Karpas-422 (cell line): ENCODE measurements around the gene PLEKHO1. TPM values are rescaled to one million over a fixed set of nuclear protein-coding genes. Genes with fewer than 3 reads are reported as not detected.

Experiments used
- DNase-seq: peaks from one replicate; pipeline ENCODE4 v3.0.0-alpha.2; 2015
- H2AFZ ChIP-seq: fragments of 200-600 bp; sonication (generic); 2 replicates; pipeline ENCODE4 v1.6.1; 2014; ENCODE audit warnings: antibody characterized with exemption, low read length, mixed read lengths
- H3K27ac ChIP-seq: fragments of 200-600 bp; sonication (generic); 2 replicates; pipeline ENCODE4 v1.5.1; 2014; ENCODE audit warnings: mild to moderate bottlenecking, low read length, moderate library complexity
- H3K27me3 ChIP-seq: fragments of 200-600 bp; sonication (generic); 2 replicates; pipeline ENCODE4 v1.6.1; 2014; ENCODE audit warnings: low read length, mixed read lengths
- H3K36me3 ChIP-seq: fragments of 200-600 bp; sonication (generic); 2 replicates; pipeline ENCODE4 v1.6.1; 2014; ENCODE audit warnings: low read length, mixed read lengths; ENCODE audit not compliant: insufficient read depth
- H3K4me1 ChIP-seq: fragments of 200-600 bp; sonication (generic); 2 replicates; pipeline ENCODE4 v1.6.1; 2014; ENCODE audit warnings: mild to moderate bottlenecking, low read length, mixed read lengths
- H3K4me2 ChIP-seq: fragments of 200-600 bp; sonication (generic); 2 replicates; pipeline ENCODE4 v1.6.1; 2014; ENCODE audit warnings: low read length, low read depth, mild to moderate bottlenecking; ENCODE audit not compliant: poor library complexity, severe bottlenecking
- H3K4me3 ChIP-seq: fragments of 200-600 bp; sonication (generic); 2 replicates; pipeline ENCODE4 v1.5.1; 2014; ENCODE audit warnings: mild to moderate bottlenecking, antibody characterized with exemption, low read length, mixed read lengths
- H3K79me2 ChIP-seq: fragments of 200-600 bp; sonication (generic); 2 replicates; pipeline ENCODE4 v1.6.1; 2014; ENCODE audit warnings: mild to moderate bottlenecking, low read length, mixed read lengths
- H3K9ac ChIP-seq: fragments of 200-600 bp; sonication (generic); 2 replicates; pipeline ENCODE4 v1.6.0; 2014; ENCODE audit warnings: low read length
- H3K9me2 ChIP-seq: fragments of 200-600 bp; sonication (generic), shearing (Covaris generic); replicated peaks from 2 replicates; pipeline ENCODE4 v1.6.0; 2014; ENCODE audit warnings: mild to moderate bottlenecking, low read length, moderate library complexity; ENCODE audit not compliant: insufficient read depth
- H3K9me3 ChIP-seq: fragments of 300-700, 200-600 bp; sonication (generic); 2 replicates; pipeline ENCODE4 v1.6.1; 2014; ENCODE audit warnings: low read length, mixed read lengths
- H4K20me1 ChIP-seq: fragments of 200-600 bp; sonication (generic); 2 replicates; pipeline ENCODE4 v1.6.1; 2014; ENCODE audit warnings: mild to moderate bottlenecking, antibody characterized with exemption, low read length, low read depth; ENCODE audit not compliant: insufficient read depth
- total RNA-seq: library from RNA; depleted of rRNA; stranded (reverse); fragments of >200 nt; shearing (Covaris generic); gene quantifications from 2 replicates; pipeline ENCODE4 v1.2.3, GENCODE V29; 2014; ENCODE audit warnings: low replicate concordance; rRNA removed

The PLEKHO1 gene, protein sequence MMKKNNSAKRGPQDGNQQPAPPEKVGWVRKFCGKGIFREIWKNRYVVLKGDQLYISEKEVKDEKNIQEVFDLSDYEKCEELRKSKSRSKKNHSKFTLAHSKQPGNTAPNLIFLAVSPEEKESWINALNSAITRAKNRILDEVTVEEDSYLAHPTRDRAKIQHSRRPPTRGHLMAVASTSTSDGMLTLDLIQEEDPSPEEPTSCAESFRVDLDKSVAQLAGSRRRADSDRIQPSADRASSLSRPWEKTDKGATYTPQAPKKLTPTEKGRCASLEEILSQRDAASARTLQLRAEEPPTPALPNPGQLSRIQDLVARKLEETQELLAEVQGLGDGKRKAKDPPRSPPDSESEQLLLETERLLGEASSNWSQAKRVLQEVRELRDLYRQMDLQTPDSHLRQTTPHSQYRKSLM
- total RNA-seq: 1.6 and 3.8 TPM in 2 replicates

DNA sequence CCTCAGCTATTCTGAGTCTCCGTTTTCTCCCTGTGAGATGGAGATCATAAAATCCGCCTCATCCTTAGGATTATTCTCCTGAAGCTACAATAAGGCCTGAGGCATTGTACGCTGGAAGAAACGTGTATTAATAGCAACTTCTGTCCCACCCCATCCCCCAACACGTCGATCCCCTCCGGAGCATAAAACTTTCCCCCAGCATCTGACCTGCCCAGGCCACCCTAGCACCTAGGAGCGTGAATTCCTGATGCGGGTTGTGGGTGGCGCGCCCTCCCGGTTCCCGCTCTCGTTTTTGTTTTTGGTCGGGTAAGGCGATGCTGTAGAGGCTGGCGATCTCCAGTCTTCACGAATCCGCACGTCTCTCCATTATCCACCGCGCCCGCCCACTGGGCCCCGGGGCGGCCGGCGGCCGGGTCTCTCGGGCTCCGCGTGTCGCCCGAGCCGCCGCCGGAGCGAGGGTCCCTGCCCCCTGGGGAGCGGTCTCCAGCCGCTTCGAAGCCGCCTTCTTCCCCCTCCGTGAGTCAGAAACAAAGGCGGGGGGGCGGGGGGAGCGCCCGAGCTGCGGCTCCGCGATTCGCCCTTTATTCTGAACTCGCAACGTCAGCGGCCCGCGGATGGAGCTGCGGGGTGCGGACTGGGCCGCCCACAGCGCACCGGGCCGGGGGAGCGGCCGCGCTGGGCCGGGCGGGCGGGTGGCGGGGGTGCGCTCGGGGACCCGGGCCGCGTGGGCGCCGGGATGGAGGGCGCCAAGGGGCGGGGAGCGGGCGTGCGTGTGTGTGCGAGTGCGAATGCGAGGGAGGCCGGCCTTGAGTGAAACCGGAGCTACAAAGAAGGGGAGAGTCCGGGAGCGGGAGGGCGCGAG is at the start of gene PLEKHO1:
TSS of gene PLEKHO1 (plus strand) at position 646 of the 862 bp plus-strand sequence. CDS start 342 bp downstream, outside the sequence.
- Histone ChIP-seq H3K4me3 (peak within 1 kb of the TSS; percentile 70), H3K4me2 (peak within 1 kb of the TSS; percentile 90), H3K27me3 (no peaks in the 10 kb centered on the region), H3K79me2 (no peaks in the 10 kb centered on the region), H3K27ac (no peak within 1 kb of the TSS), H4K20me1 (no peaks in the 10 kb centered on the region), H3K4me1 (peaks cover 17% of the 10 kb centered on the region), H2AFZ (peak within 1 kb of the TSS; percentile 91), H3K9me3 (no peaks in the 10 kb centered on the region), H3K36me3 (no peaks in the 10 kb centered on the region), H3K9ac (peak within 1 kb of the TSS; percentile 67), H3K9me2 (no peaks in the 10 kb centered on the region)
- DNase-seq: peak; percentile 71

DNA sequence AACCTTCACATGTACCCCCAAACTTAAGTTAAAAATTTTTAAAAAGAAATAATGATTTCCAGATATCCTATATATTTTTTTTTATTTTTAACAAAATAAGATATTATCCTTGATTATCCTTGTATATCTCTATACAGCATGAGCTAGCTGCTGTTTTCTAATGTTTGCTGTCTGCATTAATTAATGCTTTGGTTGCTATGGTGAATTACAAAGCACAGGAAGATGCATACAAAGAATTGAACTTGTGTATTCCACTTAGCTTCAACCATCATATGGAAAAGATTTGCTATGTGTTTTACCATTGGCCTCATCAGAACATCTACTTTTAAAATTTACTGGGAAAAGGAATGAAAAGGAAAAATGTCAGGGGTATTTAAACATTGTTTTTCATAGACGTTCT is 46.7 kb upstream of the PLEKHO1 start:
- Histone ChIP-seq H3K9ac (no peak overlapping the region), H3K9me3 (no peaks in the 10 kb centered on the region), H4K20me1 (no peaks in the 10 kb centered on the region), H2AFZ (no peak overlapping the region), H3K27ac (no peak overlapping the region), H3K9me2 (no peaks in the 10 kb centered on the region), H3K79me2 (no peaks in the 10 kb centered on the region), H3K36me3 (no peaks in the 10 kb centered on the region), H3K4me3 (no peak overlapping the region), H3K27me3 (no peaks in the 10 kb centered on the region), H3K4me2 (no peak overlapping the region), H3K4me1 (peaks cover 8% of the 10 kb centered on the region)
- no peak for DNase-seq

DNA sequence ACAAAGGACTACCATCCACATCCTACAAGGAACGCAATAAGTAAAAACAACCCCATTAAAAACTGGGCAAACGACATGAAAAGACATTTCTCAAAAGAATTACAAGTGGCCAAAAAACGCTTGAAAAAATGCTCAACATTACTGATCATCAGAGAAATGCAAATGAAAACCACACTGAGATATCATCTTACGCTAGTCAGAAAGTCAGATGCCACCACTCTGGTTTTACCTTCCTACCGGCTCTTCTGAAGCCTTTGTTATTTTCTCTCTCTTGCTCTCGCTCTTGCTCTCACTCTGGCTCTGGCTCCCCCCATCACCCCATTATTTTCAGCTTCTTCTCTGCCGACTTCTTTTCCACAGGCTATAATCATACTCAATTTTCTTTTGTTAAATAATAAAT is 43.4 kb upstream of the PLEKHO1 start:
- Histone ChIP-seq H4K20me1 (no peaks in the 10 kb centered on the region), H3K79me2 (no peaks in the 10 kb centered on the region), H3K4me2 (no peak overlapping the region), H3K4me1 (peaks cover 16% of the 10 kb centered on the region), H2AFZ (no peak overlapping the region), H3K9me2 (no peaks in the 10 kb centered on the region), H3K9ac (no peak overlapping the region), H3K9me3 (no peaks in the 10 kb centered on the region), H3K36me3 (no peaks in the 10 kb centered on the region), H3K27me3 (no peaks in the 10 kb centered on the region), H3K27ac (no peak overlapping the region), H3K4me3 (no peak overlapping the region)
- no peak for DNase-seq

DNA sequence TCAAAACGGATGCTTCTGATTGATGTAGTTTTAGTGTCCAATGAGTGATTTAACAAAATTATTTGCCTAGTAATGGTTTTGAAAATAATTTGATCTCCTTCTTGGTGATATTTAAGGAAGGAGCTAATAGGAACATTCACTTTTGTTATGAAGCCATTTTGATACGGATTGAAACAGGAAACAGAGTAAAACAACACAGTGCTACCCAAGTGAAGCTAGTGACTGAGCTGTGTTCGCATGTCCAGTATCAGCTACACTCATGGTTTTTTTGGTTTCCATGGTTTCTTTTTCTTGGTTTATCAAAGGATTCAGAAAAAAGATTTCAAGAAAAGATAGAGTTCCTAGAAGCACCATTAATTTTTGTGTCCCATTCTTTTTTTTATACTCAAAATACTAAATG is 40.1 kb upstream of the PLEKHO1 start:
- no peak overlapping the region for H3K4me3 ChIP-seq
- 0 out of 2 replicates have a peak, but pooled peaks cover 3% of the 10 kb centered on the region for H3K36me3 ChIP-seq
- H4K20me1 ChIP-seq: no peaks in the 10 kb centered on the region
- no peaks in the 10 kb centered on the region for H3K79me2 ChIP-seq
- H3K4me2 ChIP-seq: no peak overlapping the region
- no peak overlapping the region for H3K9ac ChIP-seq
- no peaks in the 10 kb centered on the region for H3K27me3 ChIP-seq
- H2AFZ ChIP-seq: no peak overlapping the region; the same call in 1 of the 2 replicates
- no peak overlapping the region for H3K27ac ChIP-seq
- DNase-seq: no peak
- peaks cover 16% of the 10 kb centered on the region for H3K4me1 ChIP-seq
- 0 out of 2 replicates have a peak, but pooled peaks cover 4% of the 10 kb centered on the region for H3K9me3 ChIP-seq
- H3K9me2 ChIP-seq: no peaks in the 10 kb centered on the region

DNA sequence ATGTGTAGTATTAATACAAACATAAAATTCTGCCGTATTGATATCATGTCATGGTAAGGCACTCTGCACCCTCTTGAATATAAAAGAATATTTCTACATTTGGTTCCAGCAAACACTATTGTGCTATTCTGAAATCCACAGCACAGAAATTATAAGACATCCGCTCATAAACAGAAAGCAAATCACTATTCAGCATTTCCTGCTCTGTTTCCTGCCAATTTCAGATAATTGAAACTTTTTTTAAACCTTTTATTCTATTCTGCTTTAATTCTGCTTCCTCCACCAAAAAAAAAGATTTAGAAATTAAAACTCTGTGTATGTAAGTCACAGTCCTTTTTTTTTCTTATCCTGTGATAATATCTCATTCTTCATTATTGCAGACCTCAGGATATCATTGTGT is 39.6 kb upstream of the PLEKHO1 start:
- 0 out of 2 replicates have a peak, but pooled peaks cover 3% of the 10 kb centered on the region for H3K36me3 ChIP-seq
- peaks cover 16% of the 10 kb centered on the region for H3K4me1 ChIP-seq
- no peak for DNase-seq
- no peak overlapping the region for H2AFZ ChIP-seq
- H4K20me1 ChIP-seq: no peaks in the 10 kb centered on the region
- peaks cover 7% of the 10 kb centered on the region for H3K9me3 ChIP-seq
- H3K4me3 ChIP-seq: no peak overlapping the region
- H3K9me2 ChIP-seq: no peaks in the 10 kb centered on the region
- no peak overlapping the region for H3K4me2 ChIP-seq
- no peak overlapping the region for H3K27ac ChIP-seq
- no peaks in the 10 kb centered on the region for H3K79me2 ChIP-seq
- H3K9ac ChIP-seq: no peak overlapping the region
- no peaks in the 10 kb centered on the region for H3K27me3 ChIP-seq

DNA sequence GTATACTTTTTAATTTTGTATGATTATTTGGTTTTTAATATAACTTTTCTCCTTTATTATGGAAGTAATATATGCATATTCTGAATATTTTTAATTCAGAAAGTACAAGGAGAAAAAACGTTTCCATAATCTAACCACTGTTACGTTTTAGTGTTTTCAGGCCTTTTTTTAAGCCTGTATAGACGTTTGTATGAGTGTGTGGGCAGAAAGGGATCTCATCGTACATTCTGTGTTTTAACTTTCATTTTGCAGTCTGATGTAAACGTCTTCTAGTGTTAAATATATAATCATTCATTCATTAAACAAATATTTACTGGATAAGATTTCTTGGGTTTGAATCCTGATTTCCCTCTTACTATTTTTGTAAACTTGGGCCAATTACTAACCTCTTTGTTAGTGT is 38.0 kb upstream of the PLEKHO1 start:
- no peak overlapping the region for H3K4me3 ChIP-seq
- H2AFZ ChIP-seq: no peak overlapping the region
- no peaks in the 10 kb centered on the region for H3K27me3 ChIP-seq
- peaks cover 3% of the 10 kb centered on the region; the same call in 1 of the 2 replicates for H3K36me3 ChIP-seq
- H3K79me2 ChIP-seq: no peaks in the 10 kb centered on the region
- DNase-seq: no peak
- H3K27ac ChIP-seq: no peak overlapping the region
- no peak overlapping the region for H3K9ac ChIP-seq
- no peak overlapping the region for H3K4me2 ChIP-seq
- H4K20me1 ChIP-seq: no peaks in the 10 kb centered on the region
- H3K9me2 ChIP-seq: no peaks in the 10 kb centered on the region
- peaks cover 8% of the 10 kb centered on the region for H3K4me1 ChIP-seq
- peaks cover 11% of the 10 kb centered on the region for H3K9me3 ChIP-seq

DNA sequence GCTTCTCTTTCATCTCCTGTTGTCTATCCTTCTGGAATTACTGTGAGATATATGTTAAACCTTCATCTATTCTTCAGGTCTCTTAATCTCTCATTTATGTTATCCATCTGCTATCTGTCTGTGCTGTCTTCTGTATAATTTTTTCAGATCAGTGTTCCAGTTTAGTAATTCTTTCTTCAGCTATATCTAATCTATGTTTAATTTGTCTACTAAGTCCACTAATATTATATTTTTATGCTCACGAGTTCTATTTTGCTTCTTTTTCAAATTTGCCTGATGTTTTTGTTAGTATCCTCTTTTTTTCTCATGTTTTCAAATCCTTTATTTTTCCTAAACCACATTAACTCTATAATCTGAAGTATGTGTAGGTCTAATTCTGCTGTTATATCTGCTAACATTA is 34.6 kb upstream of the PLEKHO1 start:
- Histone ChIP-seq H3K27ac (no peak overlapping the region), H3K4me2 (no peak overlapping the region), H3K4me1 (no peaks in the 10 kb centered on the region), H4K20me1 (no peaks in the 10 kb centered on the region), H2AFZ (no peak overlapping the region), H3K9me3 (peaks cover 11% of the 10 kb centered on the region), H3K4me3 (no peak overlapping the region), H3K36me3 (peaks cover 3% of the 10 kb centered on the region; the same call in 1 of the 2 replicates), H3K9me2 (no peaks in the 10 kb centered on the region), H3K27me3 (no peaks in the 10 kb centered on the region), H3K79me2 (no peaks in the 10 kb centered on the region), H3K9ac (no peak overlapping the region)
- DNase-seq: no peak

DNA sequence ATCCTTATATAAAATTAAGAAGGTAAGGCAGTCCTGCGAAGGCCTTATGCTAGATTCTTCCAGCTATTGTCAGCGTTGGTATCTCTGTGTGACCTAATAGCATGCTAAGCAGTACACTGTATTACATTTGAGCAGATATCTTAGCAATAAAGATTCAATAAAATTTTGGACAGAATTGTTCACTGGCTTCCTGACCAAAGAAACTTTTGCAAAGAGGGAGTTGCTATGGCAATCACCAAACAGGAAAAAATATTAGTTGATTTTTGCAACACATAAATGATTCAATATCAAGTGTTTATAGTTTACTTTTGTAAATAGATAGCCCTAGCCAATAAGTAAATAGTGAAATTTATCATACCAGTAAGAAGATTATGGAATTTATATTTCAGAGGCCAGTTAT is 31.0 kb upstream of the PLEKHO1 start:
- H2AFZ ChIP-seq: no peak overlapping the region
- peaks cover 11% of the 10 kb centered on the region for H3K9me3 ChIP-seq
- no peak overlapping the region for H3K4me2 ChIP-seq
- no peaks in the 10 kb centered on the region; the same call in 1 of the 2 replicates for H3K36me3 ChIP-seq
- H3K4me3 ChIP-seq: no peak overlapping the region
- H4K20me1 ChIP-seq: no peaks in the 10 kb centered on the region
- H3K27ac ChIP-seq: no peak overlapping the region
- no peak for DNase-seq
- no peak overlapping the region for H3K9ac ChIP-seq
- no peaks in the 10 kb centered on the region for H3K79me2 ChIP-seq
- no peaks in the 10 kb centered on the region for H3K4me1 ChIP-seq
- no peaks in the 10 kb centered on the region for H3K27me3 ChIP-seq
- H3K9me2 ChIP-seq: no peaks in the 10 kb centered on the region
